Measurements from ENCODE around the gene EGLN3.
"Not testable (repeated sequence)": the region's sequence is repeated elsewhere in the genome, so short reads cannot be mapped to it uniquely, and the experiment has no call there.

The EGLN3 gene

DNA sequence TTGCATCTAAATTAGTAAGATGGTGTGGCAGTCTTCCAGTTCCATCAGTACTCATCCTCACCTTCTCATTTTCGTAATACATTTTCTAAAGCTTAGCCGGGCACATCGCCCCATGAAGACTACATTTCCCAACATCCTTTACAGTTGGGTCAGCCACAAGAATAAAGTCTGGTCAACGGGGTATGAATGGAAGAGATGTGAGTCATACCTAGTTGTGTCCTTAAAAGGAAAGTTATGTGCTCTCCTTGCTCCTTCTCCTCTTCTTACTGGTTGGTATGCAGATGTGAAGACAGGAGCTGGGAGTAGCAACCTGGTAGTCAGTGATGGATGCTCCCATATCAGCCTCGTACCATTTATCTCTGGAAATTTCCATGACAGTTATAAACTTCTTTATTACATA lies 35.9 kb upstream of the EGLN3 start:
- Histone ChIP-seq H3K4me1 (ENCODE audit: control insufficient read depth in 5 of 5, insufficient read depth in 5 of 5, low read length in 5 of 5) (peaks cover 0 to 8% (median 0%) of the 10 kb centered on the region in 5 donors), H3K27ac (ENCODE audit: low read depth, low read length) (no peak overlapping the region), H3K36me3 (ENCODE audit: control insufficient read depth in 5 of 5, insufficient read depth in 5 of 5, low read length in 5 of 5) (no peaks in the 10 kb centered on the region), H3K9ac (ENCODE audit: low read length in 5 of 5) (no peak overlapping the region), H3K27me3 (ENCODE audit: control insufficient read depth in 5 of 5, insufficient read depth in 4 of 5, low read length in 5 of 5) (no peaks in the 10 kb centered on the region), H3K4me3 (ENCODE audit: low read depth in 1 of 5, low read length in 5 of 5) (no peak overlapping the region), H3K9me3 (ENCODE audit: control insufficient read depth in 5 of 5, low read length in 5 of 5) (peaks cover 0 to 4% (median 0%) of the 10 kb centered on the region in 5 donors)

- Histone ChIP-seq H3K36me3 (ENCODE audit: control insufficient read depth in 5 of 5, insufficient read depth in 5 of 5, low read length in 5 of 5) (no peaks in the 10 kb centered on the region), H3K27me3 (ENCODE audit: control insufficient read depth in 5 of 5, insufficient read depth in 4 of 5, low read length in 5 of 5) (no peaks in the 10 kb centered on the region), H3K9me3 (ENCODE audit: control insufficient read depth in 5 of 5, low read length in 5 of 5) (peaks cover 0 to 4% (median 0%) of the 10 kb centered on the region in 5 donors), H3K4me3 (ENCODE audit: low read depth in 1 of 5, low read length in 5 of 5) (no peak overlapping the region), H3K27ac (ENCODE audit: low read depth, low read length) (no peak overlapping the region), H3K4me1 (ENCODE audit: control insufficient read depth in 5 of 5, insufficient read depth in 5 of 5, low read length in 5 of 5) (peaks cover 0 to 6% (median 0%) of the 10 kb centered on the region in 5 donors), H3K9ac (ENCODE audit: low read length in 5 of 5) (no peak overlapping the region)
Measured at GRCh38 chr14:33985242-33985641, 34.4 kb upstream of the EGLN3 start.

DNA sequence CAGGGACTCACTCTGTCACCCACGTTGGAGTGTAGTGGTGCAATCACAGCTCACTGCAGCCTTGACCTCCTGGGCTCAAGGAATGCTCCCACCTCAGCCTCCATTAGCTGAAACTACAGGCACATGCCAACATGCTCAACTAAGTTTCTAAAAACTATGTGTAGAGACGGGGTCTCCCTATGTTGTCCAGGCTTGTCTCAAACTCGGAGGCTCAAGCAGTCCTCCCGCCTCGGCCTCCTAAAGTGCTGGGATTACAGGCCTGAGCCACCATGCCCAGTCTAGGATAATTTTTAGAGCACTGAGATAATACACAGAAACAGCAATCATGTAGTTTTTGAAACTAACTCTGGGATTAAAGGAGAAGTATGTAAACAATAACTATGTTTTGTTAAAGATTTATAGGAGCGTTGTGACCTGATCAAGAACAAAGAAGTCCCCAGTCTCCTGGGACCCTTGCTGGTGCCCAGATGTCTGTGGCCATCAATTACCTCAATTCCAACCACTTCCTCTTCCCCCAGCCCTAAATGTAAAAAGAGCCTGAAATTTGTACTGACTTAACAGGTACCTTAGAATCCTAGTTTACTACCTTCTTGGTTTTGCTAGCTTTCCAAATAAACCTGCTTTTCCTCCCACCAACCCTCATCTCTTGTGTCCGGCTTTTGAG lies 28.9 kb upstream of the EGLN3 start:
- no peak overlapping the region for H3K9ac ChIP-seq (ENCODE audit: low read length in 5 of 5)
- H3K4me3 ChIP-seq (ENCODE audit: low read depth in 1 of 5, low read length in 5 of 5) = no peak overlapping the region
- no peaks in the 10 kb centered on the region for H3K4me1 ChIP-seq (ENCODE audit: control insufficient read depth in 5 of 5, insufficient read depth in 5 of 5, low read length in 5 of 5)
- H3K27me3 ChIP-seq (ENCODE audit: control insufficient read depth in 5 of 5, insufficient read depth in 4 of 5, low read length in 5 of 5) = no peaks in the 10 kb centered on the region
- no peaks in the 10 kb centered on the region for H3K36me3 ChIP-seq (ENCODE audit: control insufficient read depth in 5 of 5, insufficient read depth in 5 of 5, low read length in 5 of 5)
- H3K9me3 ChIP-seq (ENCODE audit: control insufficient read depth in 5 of 5, low read length in 5 of 5) = peaks cover 0 to 4% (median 0%) of the 10 kb centered on the region in 5 donors
- no peak overlapping the region for H3K27ac ChIP-seq (ENCODE audit: low read depth, low read length)

- Histone ChIP-seq H3K36me3 (ENCODE audit: control insufficient read depth in 5 of 5, insufficient read depth in 5 of 5, low read length in 5 of 5) (no peaks in the 10 kb centered on the region), H3K27ac (ENCODE audit: low read depth, low read length) (no peak overlapping the region), H3K4me1 (ENCODE audit: control insufficient read depth in 5 of 5, insufficient read depth in 5 of 5, low read length in 5 of 5) (no peaks in the 10 kb centered on the region), H3K9me3 (ENCODE audit: control insufficient read depth in 5 of 5, low read length in 5 of 5) (peaks cover 0 to 4% (median 0%) of the 10 kb centered on the region in 5 donors), H3K27me3 (ENCODE audit: control insufficient read depth in 5 of 5, insufficient read depth in 4 of 5, low read length in 5 of 5) (no peaks in the 10 kb centered on the region), H3K9ac (ENCODE audit: low read length in 5 of 5) (no peak overlapping the region), H3K4me3 (ENCODE audit: low read depth in 1 of 5, low read length in 5 of 5) (no peak overlapping the region)
Measured at GRCh38 chr14:33978892-33979612, 28.2 kb upstream of the EGLN3 start.

- H3K4me3 ChIP-seq (ENCODE audit: low read depth in 1 of 5, low read length in 5 of 5) = no peak overlapping the region
Measured at GRCh38 chr14:33972583-33973081, 21.8 kb upstream of the EGLN3 start.

GRCh38 chr14:33969846-33970245 lies 19.0 kb upstream of the EGLN3 start:
- H3K4me3 ChIP-seq (ENCODE audit: low read depth in 1 of 5, low read length in 5 of 5); H3K9ac ChIP-seq (ENCODE audit: low read length in 5 of 5); H3K27me3 ChIP-seq (ENCODE audit: control insufficient read depth in 5 of 5, insufficient read depth in 4 of 5, low read length in 5 of 5); H3K4me1 ChIP-seq (ENCODE audit: control insufficient read depth in 5 of 5, insufficient read depth in 5 of 5, low read length in 5 of 5); H3K27ac ChIP-seq (ENCODE audit: low read depth, low read length); H3K36me3 ChIP-seq (ENCODE audit: control insufficient read depth in 5 of 5, insufficient read depth in 5 of 5, low read length in 5 of 5): not testable (repeated sequence)
- peaks cover 0 to 16% (median 5%) of the 10 kb centered on the region in 5 donors for H3K9me3 ChIP-seq (ENCODE audit: control insufficient read depth in 5 of 5, low read length in 5 of 5)

More at GRCh38 chr14:33972583-33973081, 21.8 kb upstream of the EGLN3 start:
- H3K4me1 ChIP-seq (ENCODE audit: control insufficient read depth in 5 of 5, insufficient read depth in 5 of 5, low read length in 5 of 5) = no peaks in the 10 kb centered on the region
- no peak overlapping the region for H3K27ac ChIP-seq (ENCODE audit: low read depth, low read length)
- H3K27me3 ChIP-seq (ENCODE audit: control insufficient read depth in 5 of 5, insufficient read depth in 4 of 5, low read length in 5 of 5) = no peaks in the 10 kb centered on the region
- no peaks in the 10 kb centered on the region for H3K36me3 ChIP-seq (ENCODE audit: control insufficient read depth in 5 of 5, insufficient read depth in 5 of 5, low read length in 5 of 5)
- peaks cover 0 to 16% (median 5%) of the 10 kb centered on the region in 5 donors for H3K9me3 ChIP-seq (ENCODE audit: control insufficient read depth in 5 of 5, low read length in 5 of 5)
- no peak overlapping the region for H3K9ac ChIP-seq (ENCODE audit: low read length in 5 of 5)

- H3K36me3 ChIP-seq (ENCODE audit: control insufficient read depth in 5 of 5, insufficient read depth in 5 of 5, low read length in 5 of 5) = no peaks in the 10 kb centered on the region
- H3K27ac ChIP-seq (ENCODE audit: low read depth, low read length) = no peak overlapping the region
- no peaks in the 10 kb centered on the region for H3K4me1 ChIP-seq (ENCODE audit: control insufficient read depth in 5 of 5, insufficient read depth in 5 of 5, low read length in 5 of 5)
- peaks cover 0 to 3% (median 0%) of the 10 kb centered on the region in 5 donors for H3K27me3 ChIP-seq (ENCODE audit: control insufficient read depth in 5 of 5, insufficient read depth in 4 of 5, low read length in 5 of 5)
- no peak overlapping the region for H3K9ac ChIP-seq (ENCODE audit: low read length in 5 of 5)
- peaks cover 0 to 16% (median 5%) of the 10 kb centered on the region in 5 donors for H3K9me3 ChIP-seq (ENCODE audit: control insufficient read depth in 5 of 5, low read length in 5 of 5)
- no peak overlapping the region for H3K4me3 ChIP-seq (ENCODE audit: low read depth in 1 of 5, low read length in 5 of 5)
Measured at GRCh38 chr14:33968722-33969121, 17.8 kb upstream of the EGLN3 start.

- no peaks in the 10 kb centered on the region for H3K4me1 ChIP-seq (ENCODE audit: control insufficient read depth in 5 of 5, insufficient read depth in 5 of 5, low read length in 5 of 5)
- H3K9me3 ChIP-seq (ENCODE audit: control insufficient read depth in 5 of 5, low read length in 5 of 5) = peaks cover 0 to 16% (median 5%) of the 10 kb centered on the region in 5 donors
- H3K27me3 ChIP-seq (ENCODE audit: control insufficient read depth in 5 of 5, insufficient read depth in 4 of 5, low read length in 5 of 5) = peaks cover 0 to 3% (median 0%) of the 10 kb centered on the region in 5 donors
- H3K27ac ChIP-seq (ENCODE audit: low read depth, low read length) = no peak overlapping the region
- H3K4me3 ChIP-seq (ENCODE audit: low read depth in 1 of 5, low read length in 5 of 5) = no peak overlapping the region
- H3K9ac ChIP-seq (ENCODE audit: low read length in 5 of 5) = no peak overlapping the region
- H3K36me3 ChIP-seq (ENCODE audit: control insufficient read depth in 5 of 5, insufficient read depth in 5 of 5, low read length in 5 of 5) = no peaks in the 10 kb centered on the region
Measured at GRCh38 chr14:33967138-33967537, 16.3 kb upstream of the EGLN3 start.

GRCh38 chr14:33966276-33966675 lies 15.4 kb upstream of the EGLN3 start:
- Histone ChIP-seq H3K27ac (ENCODE audit: low read depth, low read length) (no peak overlapping the region), H3K27me3 (ENCODE audit: control insufficient read depth in 5 of 5, insufficient read depth in 4 of 5, low read length in 5 of 5) (peaks cover 0 to 3% (median 0%) of the 10 kb centered on the region in 5 donors), H3K4me1 (ENCODE audit: control insufficient read depth in 5 of 5, insufficient read depth in 5 of 5, low read length in 5 of 5) (no peaks in the 10 kb centered on the region), H3K9me3 (ENCODE audit: control insufficient read depth in 5 of 5, low read length in 5 of 5) (peaks cover 0 to 16% (median 5%) of the 10 kb centered on the region in 5 donors), H3K9ac (ENCODE audit: low read length in 5 of 5) (no peak overlapping the region), H3K4me3 (ENCODE audit: low read depth in 1 of 5, low read length in 5 of 5) (no peak overlapping the region), H3K36me3 (ENCODE audit: control insufficient read depth in 5 of 5, insufficient read depth in 5 of 5, low read length in 5 of 5) (no peaks in the 10 kb centered on the region)
